NOMO-1 treated with DMSO at 0.1 percent for 48 hours (cell line): Measurements from ENCODE around the gene HCFC2.
"Not testable (repeated sequence)": the region's sequence is repeated elsewhere in the genome, so short reads cannot be mapped to it uniquely, and the experiment has no call there.

Experiments
- DNase-seq: peaks from one replicate; lab custom pipeline; 2025; ENCODE audit not compliant: unreplicated experiment; lab: John Stamatoyannopoulos, UW

HCFC2 gene

GRCh38 chr12:104114834-104115586 is 50.7 kb downstream of the HCFC2 start:
- not testable (repeated sequence) for DNase-seq

DNA sequence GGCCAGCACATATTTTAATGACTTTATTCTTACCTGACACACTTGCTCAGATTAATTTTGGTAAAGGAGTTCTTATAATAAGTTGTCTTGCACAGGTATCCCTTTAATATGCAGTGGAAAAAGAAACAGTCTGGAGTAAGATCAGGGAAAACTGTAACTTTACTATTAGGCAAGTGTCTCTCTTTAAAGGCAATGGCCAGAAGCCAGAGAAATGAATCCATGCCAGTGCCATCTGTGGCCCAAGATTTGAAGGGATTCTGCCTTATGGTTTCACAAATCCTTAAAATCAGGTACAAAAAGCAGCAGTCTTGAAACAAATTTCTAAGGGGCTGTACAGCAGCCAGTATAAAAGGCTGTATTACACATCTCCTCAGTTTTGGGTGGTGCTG is 51.2 kb downstream of the HCFC2 start:
- no peak for DNase-seq

DNA sequence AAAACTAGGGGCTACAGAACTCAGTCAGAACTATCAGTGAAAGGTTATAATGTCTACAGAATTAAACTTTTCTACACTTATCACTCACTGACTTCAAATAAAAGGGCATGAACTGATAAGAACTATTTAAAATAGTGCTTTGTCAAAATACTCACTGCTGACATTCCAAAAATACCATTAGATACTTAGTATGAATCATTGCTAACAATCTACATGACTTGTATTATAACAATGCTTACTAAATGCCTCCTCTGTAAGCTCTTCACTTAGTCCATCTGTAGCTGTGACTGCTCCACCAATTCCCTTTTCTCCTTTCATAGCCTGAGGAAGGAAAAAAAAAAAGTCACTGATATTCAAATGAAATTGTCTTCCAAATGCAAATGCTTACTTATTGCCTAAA is 56.7 kb downstream of the HCFC2 start:
- no peak for DNase-seq

DNA sequence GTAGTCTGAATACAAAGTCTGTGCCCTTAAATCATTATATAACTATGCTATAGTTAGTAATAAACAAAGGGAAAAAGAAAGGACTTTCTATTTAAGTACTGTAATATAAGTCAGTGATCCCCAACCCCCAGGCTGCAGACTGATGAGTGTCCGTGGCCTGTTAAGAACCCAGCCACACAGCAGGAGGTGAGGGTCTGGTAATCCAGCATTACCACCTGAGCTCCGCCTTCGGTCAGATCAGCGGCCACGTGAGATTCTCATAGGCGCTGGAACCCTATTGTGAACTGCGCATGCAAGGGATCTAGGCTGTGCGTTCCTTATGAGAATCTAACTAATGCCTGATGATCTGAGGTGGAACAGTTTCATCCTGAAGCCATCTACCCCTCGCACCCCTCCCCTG is 58.0 kb downstream of the HCFC2 start:
- DNase-seq = no peak

GRCh38 chr12:104126548-104126947 is 62.2 kb downstream of the HCFC2 start:
- no peak for DNase-seq

DNA sequence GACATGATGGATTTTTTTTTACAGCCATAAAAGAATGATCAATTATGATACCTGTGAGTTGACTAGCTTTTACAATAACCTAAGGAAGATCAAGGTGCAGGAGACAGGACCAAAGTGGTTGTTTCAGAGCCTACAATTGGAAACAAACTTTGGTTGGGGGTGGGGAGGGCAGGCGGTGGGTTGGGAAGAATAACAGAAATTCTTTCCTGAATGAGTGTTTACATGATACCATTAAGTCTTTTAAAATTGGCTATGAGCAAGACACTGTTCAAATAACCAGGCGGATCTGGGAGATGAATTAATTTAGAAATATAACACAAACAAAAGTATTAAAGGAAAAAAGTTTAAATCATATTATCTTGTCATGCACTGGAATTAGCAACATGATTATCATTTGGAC is 66.4 kb downstream of the HCFC2 start:
- no peak for DNase-seq

DNA sequence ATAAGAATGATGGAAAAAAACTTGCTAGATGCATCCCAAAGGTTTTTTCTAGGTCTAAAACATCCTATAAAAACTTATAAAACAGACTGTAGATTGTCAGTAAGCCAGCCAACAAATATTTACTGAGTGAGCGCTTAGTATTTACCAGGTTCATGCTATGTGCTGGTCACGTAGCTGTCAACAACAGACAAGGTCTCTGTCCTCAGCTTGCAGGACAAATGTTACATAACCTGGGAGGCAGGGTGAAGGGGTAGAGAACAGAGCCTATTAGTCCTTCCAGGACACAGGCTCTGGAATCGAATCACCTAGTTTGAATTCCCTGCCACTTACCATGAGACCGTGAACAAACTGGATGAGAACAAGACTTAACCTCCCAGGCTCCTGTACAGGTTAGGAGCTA is 67.3 kb downstream of the HCFC2 start:
- DNase-seq = no peak

DNA sequence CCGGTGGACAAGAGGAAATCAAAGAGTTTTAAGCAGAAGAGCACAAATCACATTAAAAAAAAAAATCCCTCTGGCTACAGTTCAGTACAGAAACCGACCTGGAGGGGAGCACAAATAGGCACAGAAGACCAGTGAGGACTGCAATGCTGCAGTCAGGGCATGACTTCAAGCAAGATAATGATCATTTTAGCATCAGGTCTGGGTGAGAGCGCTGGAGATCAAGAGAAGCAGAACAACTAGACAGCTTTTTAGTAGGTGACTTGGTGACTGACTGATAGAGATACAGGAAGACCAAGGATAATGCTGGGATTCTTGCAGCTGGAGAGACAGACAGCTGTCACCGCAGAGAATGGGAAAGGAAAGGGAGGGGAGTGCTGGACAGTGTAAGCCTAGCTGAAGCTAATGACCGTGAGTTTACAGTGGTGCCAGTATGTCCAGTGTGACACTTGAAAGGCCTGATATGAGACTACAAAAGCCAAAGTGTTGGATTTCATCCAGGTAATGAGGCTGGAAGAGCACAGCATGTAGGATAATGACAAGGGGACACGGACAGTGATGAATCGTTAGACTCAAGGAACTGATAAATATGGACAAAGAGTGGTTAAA is 68.1 kb downstream of the HCFC2 start:
- no peak for DNase-seq

- DNase-seq = peak; percentile 25
Observed at GRCh38 chr12:104133321-104133720, 69.0 kb downstream of the HCFC2 start.

GRCh38 chr12:104133866-104134265 is 69.5 kb downstream of the HCFC2 start:
- DNase-seq = no peak

DNA sequence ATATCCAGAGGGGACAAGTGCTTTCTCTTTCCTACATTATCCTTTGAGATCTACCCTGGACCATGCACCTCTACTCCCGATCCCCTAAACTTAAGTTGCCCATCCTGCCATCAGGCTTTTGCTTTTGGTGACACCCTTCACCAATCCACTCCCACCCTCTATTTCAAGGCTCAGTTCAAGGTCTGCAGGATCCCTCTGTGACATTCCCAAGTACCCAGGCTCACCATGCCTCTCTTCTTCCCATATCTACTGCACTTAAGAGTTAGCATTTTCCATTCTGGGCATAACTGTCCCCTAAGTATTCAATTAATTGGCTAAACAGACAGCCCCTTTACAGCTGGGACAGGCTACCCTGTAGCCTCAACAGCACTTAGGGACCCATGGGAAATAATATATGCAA is 70.6 kb downstream of the HCFC2 start:
- DNase-seq = no peak

DNA sequence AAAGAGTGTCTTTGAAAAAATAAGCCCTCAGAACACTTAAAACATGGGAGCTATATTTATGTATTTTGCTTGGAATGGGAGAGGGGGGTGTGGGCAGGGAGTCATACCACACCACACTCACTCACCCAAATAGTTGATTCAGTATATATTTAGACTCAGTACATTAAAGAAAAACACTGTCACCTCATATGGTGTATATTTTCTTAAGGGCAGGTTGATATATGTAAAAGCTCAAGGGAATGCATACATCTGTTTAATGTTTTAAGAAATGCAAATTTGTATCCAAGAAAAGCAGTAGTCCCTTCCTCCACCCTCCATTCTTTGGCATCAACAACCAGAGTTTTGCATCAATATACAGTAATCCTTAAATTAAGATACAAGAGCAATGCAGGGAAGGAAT is 72.2 kb downstream of the HCFC2 start:
- DNase-seq = no peak

DNA sequence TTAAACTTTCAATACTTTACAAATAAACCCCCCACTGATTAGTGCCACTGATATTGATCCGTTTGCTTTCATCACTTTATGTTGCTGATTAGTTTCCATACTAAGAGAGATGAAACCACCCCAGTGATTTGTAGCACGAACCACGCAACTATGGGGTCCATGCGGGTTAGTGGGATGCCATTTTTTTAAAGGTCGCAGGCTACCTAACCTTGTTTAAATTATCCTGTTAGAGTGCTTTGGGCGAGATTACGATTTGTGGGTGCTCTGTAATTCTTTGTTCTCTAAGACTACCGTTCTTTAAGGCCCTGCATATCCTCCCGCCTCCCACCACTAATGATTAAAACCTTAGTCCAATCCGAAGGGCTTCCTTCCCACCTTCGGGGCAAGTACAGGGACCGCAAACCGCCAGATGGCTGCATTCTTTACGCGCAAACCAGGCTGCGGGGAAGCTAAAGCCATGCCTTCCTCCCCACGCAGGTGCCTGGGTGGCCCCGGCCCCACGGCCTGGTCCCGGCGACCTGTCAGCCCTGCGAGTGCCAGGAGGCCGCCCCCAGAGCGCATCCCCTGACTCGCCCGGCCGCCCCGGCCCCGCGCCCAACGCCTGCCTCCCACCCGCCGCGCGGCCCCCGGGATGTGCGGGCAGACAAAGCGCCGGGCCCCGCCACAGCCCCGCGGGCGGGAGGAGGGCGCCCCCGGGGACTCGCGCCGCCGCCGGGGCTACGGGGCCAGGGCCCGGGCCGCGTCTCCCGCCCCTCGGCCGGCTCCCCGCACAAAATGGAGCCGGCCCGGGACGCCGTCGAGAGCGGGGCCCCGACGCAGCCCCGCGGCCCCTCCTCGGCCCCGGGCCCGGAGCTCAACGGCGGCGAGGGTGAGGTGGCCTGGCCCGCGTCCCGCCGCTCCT is 72.9 kb downstream of the HCFC2 start:
- peak; percentile 38 for DNase-seq

DNA sequence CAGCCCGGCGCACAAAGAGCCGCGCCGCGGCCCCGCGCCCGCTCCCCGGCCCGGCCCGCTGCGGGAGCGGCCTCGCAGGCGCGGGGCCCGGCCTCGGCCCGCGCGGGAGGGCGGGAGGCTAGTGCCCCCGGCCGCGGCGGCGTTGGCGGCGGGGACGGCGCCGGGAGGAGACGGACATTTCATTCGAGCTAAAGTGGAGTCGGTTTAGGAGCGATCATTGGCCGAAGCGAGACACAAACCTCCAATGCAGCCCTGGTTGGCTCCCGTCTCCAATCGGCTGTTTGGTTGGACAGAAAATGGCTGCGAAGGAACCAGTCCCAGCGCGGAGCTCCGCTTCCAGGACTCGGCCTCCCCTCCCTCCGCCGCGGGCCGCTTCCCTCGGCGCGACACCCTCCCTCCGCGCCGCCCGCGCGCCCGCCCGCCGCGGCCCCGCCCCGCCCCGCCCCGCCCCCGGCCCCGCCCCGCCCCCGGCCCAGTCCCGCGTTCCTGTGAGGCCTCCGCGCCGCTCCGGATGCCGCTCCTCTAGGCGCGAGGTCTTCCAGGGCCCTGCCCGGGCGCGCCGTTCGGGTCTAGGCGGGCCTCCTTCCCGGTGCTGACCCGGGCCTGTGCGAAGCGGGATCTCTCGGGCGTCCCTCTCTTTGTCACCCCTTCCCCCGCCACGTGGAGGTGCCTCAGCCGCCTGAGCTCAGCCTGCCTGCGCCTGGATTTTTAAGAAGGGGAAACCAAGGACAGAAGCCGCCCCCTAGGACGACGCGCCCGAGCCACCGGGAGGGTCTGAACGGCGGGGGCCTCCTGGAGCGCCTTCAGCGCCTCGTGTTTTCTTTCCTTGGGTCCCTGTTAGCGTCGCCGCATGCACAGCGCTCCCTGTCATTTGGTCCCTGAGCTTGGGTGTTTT is 73.8 kb downstream of the HCFC2 start, which contains the start of gene NFYB:
NFYB (minus strand) TSS at position 309 of the 895 bp plus-strand sequence. CDS start 2,757 bp downstream, outside the sequence.
- peak; percentile 98 for DNase-seq

DNA sequence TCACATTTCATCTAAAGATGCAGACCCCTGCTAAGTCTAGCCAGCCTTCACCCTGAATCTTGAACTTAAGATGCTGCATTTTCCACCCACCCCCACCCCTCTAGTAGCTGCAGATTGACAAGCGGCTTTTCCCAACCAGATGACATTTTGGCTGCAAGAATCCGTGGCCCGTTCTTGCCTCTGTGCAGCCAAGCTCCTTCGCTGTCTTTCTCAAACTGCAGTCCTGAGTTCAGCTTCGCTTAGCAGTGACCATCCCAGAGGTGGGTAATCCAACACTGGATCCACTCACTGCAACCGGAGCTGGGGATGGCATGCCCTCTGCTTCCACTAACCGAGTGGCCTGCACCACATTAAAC is 74.4 kb downstream of the HCFC2 start:
- no peak for DNase-seq

- no peak for DNase-seq
Observed at GRCh38 chr12:104142543-104142942, 78.2 kb downstream of the HCFC2 start.

GRCh38 chr12:104143002-104143401 is 78.7 kb downstream of the HCFC2 start:
- DNase-seq = no peak

GRCh38 chr12:104143918-104144317 is 79.6 kb downstream of the HCFC2 start:
- DNase-seq = no peak

DNA sequence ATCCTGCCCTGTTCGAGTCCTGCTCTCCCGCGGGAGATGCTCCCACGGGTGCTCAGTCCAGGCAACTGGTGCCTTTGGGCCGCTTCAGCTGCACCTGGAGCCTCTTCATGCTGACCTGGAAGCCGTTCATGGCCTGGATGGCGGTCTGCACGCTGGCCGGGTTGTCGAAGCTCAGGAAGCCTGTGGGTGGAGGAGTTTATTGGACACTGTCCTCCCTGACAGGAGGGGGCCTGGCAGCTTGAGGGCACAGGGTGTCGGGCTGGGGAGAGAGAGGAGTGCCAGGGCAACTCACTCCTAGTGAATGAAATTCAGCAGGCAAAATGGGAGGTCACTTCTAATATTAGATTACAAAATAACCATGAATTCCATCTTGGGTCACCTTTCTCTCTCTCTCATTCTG is 83.0 kb downstream of the HCFC2 start:
- no peak for DNase-seq

GRCh38 chr12:104150416-104150815 is 86.1 kb downstream of the HCFC2 start:
- no peak for DNase-seq
